Epithelial cell of proximal tubule (primary cell): ENCODE measurements around the gene HORMAD2. TPM values are rescaled to one million over a fixed set of nuclear protein-coding genes. Genes with fewer than 3 reads are reported as not detected.

Experiments
- DNase-seq: peaks from one replicate; pipeline ENCODE4 v3.0.0-alpha.2; 2011; ENCODE audit warnings: low read depth
- H3K4me3 ChIP-seq: 2 replicates; pipeline ENCODE4 v1.5.1; 2011; ENCODE audit warnings: low read depth, mild to moderate bottlenecking, low read length
- CTCF ChIP-seq: conservative IDR thresholded peaks from 2 replicates; pipeline ENCODE4 v1.5.1; 2012; ENCODE audit warnings: low read depth, mild to moderate bottlenecking, low read length
- total RNA-seq: library from RNA; depleted of rRNA; stranded (reverse); fragments of >200 nt; gene quantifications from 2 replicates; pipeline ENCODE4 v1.2.3, GENCODE V29; 2015

The HORMAD2 gene
- total RNA-seq, 1 donor from 2014 or later, result not detected

- TF ChIP-seq CTCF, result no peak
- no peak for DNase-seq
- no peak overlapping the region for H3K4me3 ChIP-seq
Measured at GRCh38 chr22:30045901-30046715, 34.2 kb upstream of the HORMAD2 start.

GRCh38 chr22:30046716-30047363 is 33.4 kb upstream of the HORMAD2 start:
- no peak for TF ChIP-seq CTCF
- DNase-seq, result no peak
- H3K4me3 ChIP-seq, result no peak overlapping the region

- TF ChIP-seq CTCF, result no peak
- H3K4me3 ChIP-seq, result no peak overlapping the region
- DNase-seq, result no peak
Measured at GRCh38 chr22:30047364-30047738, 32.9 kb upstream of the HORMAD2 start.

- DNase-seq, result no peak
- no peak overlapping the region for H3K4me3 ChIP-seq
- TF ChIP-seq CTCF, result no peak
Measured at GRCh38 chr22:30048681-30049080, 31.6 kb upstream of the HORMAD2 start.

- no peak for TF ChIP-seq CTCF
- H3K4me3 ChIP-seq, result no peak overlapping the region
- DNase-seq, result no peak
Measured at GRCh38 chr22:30054067-30054763, 26.0 kb upstream of the HORMAD2 start.

GRCh38 chr22:30054764-30055069 is 25.5 kb upstream of the HORMAD2 start:
- no peak for DNase-seq
- H3K4me3 ChIP-seq, result no peak overlapping the region
- no peak for TF ChIP-seq CTCF
